Measurements from ENCODE around the gene BTG2. TPM values are rescaled to one million over a fixed set of nuclear protein-coding genes. Genes with fewer than 3 reads are reported as not detected.

Gene BTG2
- total RNA-seq, 1 donor from 2014 or later, result 24.1 TPM

DNA sequence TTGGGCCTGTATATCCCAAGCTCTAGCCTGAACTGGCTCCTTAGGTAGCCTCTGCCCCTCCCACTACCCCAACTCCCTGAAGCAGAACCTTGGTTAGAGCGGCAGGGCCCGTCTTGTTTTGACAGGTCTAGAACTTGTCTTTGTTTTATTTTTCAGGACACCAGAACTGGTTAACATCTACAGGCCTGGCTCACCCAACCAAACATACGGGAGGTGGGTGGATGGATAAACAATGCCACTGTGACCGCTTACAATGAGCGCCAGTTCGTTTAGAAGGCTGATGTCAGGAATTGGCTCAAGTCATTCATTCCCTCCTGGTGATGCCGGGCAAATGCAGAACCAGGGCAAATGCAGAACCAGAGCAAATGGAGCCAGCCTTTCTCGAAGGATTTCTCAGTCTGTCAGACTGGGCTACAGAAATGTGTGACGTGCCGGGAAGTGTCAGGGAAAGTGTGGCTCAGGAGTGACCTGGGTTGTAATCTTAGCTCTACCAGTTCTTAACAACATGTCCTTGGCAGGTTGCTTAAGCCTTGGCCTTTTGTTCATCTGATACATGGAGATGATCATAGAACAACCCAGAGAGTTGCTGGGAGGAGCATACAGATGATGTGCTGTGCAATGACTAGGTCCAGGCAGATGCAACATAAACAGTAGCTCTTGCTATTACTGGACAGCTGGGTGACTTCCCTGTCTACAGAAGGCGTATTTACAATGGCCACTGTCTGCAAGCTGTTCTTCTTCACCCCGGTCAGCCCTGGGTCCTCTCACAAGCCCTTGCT is 30.5 kb upstream of the BTG2 start:
- TF ChIP-seq, protein P1, sequence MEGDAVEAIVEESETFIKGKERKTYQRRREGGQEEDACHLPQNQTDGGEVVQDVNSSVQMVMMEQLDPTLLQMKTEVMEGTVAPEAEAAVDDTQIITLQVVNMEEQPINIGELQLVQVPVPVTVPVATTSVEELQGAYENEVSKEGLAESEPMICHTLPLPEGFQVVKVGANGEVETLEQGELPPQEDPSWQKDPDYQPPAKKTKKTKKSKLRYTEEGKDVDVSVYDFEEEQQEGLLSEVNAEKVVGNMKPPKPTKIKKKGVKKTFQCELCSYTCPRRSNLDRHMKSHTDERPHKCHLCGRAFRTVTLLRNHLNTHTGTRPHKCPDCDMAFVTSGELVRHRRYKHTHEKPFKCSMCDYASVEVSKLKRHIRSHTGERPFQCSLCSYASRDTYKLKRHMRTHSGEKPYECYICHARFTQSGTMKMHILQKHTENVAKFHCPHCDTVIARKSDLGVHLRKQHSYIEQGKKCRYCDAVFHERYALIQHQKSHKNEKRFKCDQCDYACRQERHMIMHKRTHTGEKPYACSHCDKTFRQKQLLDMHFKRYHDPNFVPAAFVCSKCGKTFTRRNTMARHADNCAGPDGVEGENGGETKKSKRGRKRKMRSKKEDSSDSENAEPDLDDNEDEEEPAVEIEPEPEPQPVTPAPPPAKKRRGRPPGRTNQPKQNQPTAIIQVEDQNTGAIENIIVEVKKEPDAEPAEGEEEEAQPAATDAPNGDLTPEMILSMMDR (IDR thresholded peaks at IDR 0.05; ENCODE audit: insufficient read depth, low read length, poor library complexity, severe bottlenecking), result no peak
- Histone ChIP-seq H3K36me3 (ENCODE audit: control insufficient read depth, insufficient read depth, low read length) (no peaks in the 10 kb centered on the region), H3K27me3 (ENCODE audit: control insufficient read depth, insufficient read depth, low read length) (no peaks in the 10 kb centered on the region), H3K4me3 (ENCODE audit: low read depth, low read length) (no peak overlapping the region)
- no peak for DNase-seq (ENCODE audit: low read depth)

DNA sequence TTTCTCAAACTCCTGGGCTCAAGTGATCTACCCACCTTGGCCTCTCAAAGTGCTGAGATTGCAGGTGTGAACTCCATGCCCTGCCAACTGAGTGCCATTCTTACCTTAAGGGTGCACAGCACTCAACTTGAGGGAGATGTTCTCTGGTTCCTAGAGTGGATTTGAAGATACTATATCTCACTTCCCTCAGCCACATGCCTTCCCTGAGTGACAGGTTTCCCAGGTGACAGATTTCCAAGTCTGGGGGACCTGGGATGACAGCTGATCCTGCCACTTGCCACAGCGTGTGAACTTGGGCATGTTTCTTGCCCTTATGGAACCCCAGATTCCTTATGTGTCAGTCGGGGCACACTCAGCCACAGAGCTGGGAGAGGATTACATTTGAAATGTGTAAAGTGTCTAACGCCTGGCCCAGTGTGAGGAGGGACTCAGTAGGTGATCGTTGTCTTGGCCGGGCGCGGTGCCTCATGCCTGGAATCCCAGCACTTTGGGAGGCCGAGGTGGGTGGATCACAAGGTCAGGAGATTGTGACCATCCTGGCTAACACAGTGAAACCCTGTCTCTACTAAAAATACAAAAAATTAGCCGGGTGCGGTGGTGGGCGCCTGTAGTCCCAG is 29.6 kb upstream of the BTG2 start:
- DNase-seq (ENCODE audit: low read depth), result no peak
- TF ChIP-seq, protein P1 (IDR thresholded peaks at IDR 0.05; ENCODE audit: insufficient read depth, low read length, poor library complexity, severe bottlenecking), result no peak
- H3K36me3 ChIP-seq (ENCODE audit: control insufficient read depth, insufficient read depth, low read length), result no peaks in the 10 kb centered on the region
- no peak overlapping the region for H3K4me3 ChIP-seq (ENCODE audit: low read depth, low read length)
- no peaks in the 10 kb centered on the region for H3K27me3 ChIP-seq (ENCODE audit: control insufficient read depth, insufficient read depth, low read length)

DNA sequence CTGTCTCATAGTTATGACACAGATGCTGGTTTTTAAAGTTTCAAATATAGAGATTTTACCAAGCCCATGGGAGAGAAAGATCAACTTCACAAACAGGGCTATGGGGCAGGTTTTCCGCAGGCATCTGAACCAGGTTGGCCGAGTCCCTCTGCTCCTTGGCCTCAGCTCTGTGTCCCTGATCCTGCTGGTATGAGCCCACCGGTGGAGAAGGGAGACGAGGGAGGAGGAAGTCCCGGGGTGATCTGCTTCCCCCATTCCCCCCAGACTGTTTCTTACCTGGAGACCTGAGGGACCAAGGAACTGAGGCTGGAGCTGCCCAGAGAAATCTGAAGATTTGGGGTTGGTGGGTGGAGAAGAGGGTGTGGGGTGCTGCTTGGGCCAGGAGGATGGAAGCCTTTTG is 28.9 kb upstream of the BTG2 start:
- Histone ChIP-seq H3K27me3 (ENCODE audit: control insufficient read depth, insufficient read depth, low read length) (no peaks in the 10 kb centered on the region), H3K36me3 (ENCODE audit: control insufficient read depth, insufficient read depth, low read length) (no peaks in the 10 kb centered on the region), H3K4me3 (ENCODE audit: low read depth, low read length) (no peak overlapping the region)
- DNase-seq (ENCODE audit: low read depth), result no peak
- TF ChIP-seq, protein P1 (IDR thresholded peaks at IDR 0.05; ENCODE audit: insufficient read depth, low read length, poor library complexity, severe bottlenecking), result no peak

DNA sequence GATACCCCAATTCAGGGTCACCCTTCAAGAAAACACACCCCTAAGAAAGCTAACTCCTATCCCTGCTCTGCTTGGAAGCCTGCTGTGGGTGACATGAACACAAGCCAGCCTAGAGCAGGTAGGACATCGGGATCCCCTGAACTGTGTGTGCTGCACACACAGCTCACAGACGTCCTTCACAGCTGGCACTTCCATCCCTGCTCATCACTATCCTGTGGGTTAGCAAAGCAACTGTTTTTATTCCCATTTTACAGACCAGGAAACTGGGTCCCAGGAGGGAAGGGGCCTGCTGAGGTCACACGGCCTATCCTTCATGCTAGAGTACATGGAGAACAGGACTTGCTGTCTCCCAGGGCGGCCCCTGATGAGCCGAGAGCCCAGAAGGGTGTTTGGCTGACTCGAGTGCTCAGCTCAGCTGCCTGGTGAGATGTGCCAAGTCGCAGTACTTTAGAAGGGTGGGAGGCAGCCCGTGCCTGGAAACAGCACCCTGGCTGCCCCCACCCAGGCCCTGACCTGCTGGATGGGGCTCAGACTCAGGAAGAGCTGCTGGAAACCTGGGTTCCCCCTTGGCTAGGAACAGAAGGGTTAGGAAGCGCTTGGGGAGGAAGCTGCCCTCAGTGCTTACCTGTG is 28.3 kb upstream of the BTG2 start:
- Histone ChIP-seq H3K27me3 (ENCODE audit: control insufficient read depth, insufficient read depth, low read length) (no peaks in the 10 kb centered on the region), H3K36me3 (ENCODE audit: control insufficient read depth, insufficient read depth, low read length) (no peaks in the 10 kb centered on the region), H3K4me3 (ENCODE audit: low read depth, low read length) (no peak overlapping the region)
- TF ChIP-seq, protein P1 (IDR thresholded peaks at IDR 0.05; ENCODE audit: insufficient read depth, low read length, poor library complexity, severe bottlenecking), result no peak
- DNase-seq (ENCODE audit: low read depth), result no peak

DNA sequence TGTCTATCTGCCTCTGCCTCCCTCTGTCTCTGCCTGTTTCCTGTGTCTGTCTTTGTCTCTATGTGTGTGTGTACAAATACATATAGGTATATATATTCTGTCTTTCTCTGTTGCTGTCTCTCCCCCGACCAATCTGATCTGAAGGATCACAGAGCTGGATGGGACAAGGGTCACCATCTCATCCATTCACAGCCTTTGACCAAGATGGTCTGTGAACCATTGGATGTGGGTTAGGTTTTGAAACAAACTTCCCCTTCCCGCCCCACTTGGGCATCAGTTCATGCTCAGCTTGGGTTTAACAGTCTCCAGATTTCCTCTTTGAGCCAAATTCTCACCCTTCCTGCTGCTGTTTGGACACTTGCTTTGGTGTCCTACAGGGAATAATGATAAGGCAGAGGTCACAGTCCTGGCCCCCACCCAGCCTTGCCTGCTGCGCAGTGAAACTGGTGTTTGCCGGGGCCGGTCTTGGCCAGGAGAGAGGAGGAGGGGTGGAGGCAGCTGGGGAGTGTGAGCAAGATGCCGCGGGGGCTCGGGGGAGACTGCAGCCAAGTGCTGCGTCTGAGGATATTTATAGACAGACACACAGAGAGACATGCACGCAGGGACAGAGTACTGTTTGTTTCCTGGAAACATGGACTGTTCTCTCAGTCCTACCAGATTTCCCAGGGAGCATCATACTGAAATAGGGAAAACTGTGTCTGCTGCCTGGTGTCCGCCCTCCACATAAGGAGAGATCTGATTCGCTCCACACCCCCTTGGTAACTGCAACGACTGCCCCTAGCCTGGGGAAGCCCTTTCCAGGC is 27.0 kb upstream of the BTG2 start:
- Histone ChIP-seq H3K4me3 (ENCODE audit: low read depth, low read length) (no peak overlapping the region), H3K36me3 (ENCODE audit: control insufficient read depth, insufficient read depth, low read length) (no peaks in the 10 kb centered on the region), H3K27me3 (ENCODE audit: control insufficient read depth, insufficient read depth, low read length) (no peaks in the 10 kb centered on the region)
- TF ChIP-seq, protein P1 (IDR thresholded peaks at IDR 0.05; ENCODE audit: insufficient read depth, low read length, poor library complexity, severe bottlenecking), result no peak
- no peak for DNase-seq (ENCODE audit: low read depth)

All from kidney epithelial cell (primary cell).